Stimulated activated CD8-positive, alpha-beta memory T cell treated with anti-CD3 and anti-CD28 coated beads, Interleukin-7, amount 100 ng/mL, for 4 hours (primary cell): ENCODE measurements around the gene ZNF777.
A peak's percentile ranks its signal among the peaks of the same experiment; 100 is the strongest.
"Not testable (repeated sequence)": the region's sequence is repeated elsewhere in the genome, so short reads cannot be mapped to it uniquely, and the experiment has no call there.

Source experiments
- DNase-seq, 2 donors: peaks; one replicate each; pipeline ENCODE4 v3.0.0-alpha.2; 2020; ENCODE audit warnings: low read depth in 2 of 2

ZNF777 gene

DNA sequence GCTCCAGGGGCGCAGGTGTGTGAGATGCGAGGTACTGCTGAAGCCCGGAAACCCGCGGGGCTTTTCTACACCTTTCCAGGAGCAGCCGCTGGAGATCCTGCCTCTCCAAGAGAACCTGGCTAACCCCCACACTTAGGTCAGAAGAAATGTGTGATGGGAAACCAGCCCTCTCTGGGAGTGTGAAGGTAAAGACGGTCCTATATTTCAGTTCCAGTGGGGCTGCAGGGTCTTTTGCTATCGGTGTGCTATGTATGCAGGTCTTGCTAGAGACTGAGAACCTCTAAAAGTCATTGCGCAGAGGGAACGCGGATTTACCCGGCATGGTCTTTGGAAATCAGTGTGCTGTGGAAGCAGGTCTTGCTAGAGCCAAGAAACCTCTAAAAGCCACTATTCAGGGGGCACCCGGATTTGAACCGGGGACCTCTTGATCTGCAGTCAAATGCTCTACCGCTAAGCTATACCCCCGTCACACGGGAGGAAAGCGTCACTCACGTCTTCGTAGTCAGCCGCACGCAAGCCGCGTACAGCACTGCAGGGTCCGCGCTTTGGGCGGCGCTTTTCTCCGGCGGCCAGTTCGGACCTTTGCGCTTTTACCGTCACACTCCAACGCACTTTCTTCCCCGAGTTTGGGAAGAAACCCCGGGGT is 46.0 kb downstream of the ZNF777 start:
- peak in 1 of 2 donors; percentile 42 for DNase-seq

DNA sequence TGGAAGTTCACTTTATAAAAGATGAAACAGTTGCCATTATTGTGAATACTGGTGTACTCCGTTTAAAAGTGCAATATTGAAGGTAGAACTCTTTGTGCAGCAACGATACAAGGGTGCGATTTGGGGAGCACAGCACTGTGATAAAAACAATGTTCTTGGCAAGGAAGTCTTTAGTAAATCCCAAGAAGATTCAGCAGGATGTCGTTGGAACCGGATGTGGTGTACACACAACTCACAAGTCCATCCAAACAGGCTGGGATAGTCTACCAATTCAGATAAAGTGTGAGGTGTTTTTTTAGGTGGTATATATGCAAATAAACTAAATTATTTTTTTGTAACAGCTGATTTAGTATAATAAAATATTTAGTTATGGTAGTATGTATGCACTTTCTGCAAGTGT is 46.7 kb downstream of the ZNF777 start:
- no peak for DNase-seq

DNA sequence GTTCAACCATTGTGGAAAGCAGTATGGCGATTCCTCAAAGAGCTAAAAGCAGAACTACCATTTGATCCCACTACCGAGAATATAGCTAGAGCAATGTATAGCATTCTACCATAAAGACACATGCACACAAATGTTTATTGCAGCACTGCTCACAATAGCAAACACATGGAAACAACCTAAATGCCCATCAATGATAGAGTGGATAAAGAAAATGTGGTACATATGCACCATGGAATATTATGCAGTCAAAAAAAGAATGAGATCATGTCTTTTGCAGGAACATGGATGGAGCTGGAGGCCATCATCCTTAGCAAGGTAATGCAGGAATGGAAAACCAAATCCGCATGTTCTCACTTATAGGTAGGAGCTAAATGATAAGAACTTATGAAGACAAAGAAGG is 47.8 kb downstream of the ZNF777 start:
- DNase-seq: not testable (repeated sequence)

DNA sequence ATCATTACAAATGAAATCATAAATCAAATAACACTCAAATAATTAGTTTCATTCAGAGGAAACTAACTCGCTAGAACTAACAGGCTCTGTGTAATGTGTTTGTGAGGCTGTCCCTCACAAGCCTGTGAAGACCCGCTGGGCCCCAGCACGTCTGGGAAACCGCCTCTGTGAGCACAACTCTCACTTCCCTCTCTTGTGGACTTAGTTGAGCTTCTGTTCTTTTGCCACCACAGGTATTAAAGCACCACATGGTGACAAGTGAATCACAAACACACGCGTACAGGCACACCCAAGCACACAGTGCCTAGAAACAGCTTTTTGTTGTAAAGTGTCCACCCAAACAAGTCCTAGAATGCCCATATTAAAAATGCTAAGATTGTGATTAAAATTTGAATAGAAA is 51.0 kb downstream of the ZNF777 start:
- DNase-seq: no peak

DNA sequence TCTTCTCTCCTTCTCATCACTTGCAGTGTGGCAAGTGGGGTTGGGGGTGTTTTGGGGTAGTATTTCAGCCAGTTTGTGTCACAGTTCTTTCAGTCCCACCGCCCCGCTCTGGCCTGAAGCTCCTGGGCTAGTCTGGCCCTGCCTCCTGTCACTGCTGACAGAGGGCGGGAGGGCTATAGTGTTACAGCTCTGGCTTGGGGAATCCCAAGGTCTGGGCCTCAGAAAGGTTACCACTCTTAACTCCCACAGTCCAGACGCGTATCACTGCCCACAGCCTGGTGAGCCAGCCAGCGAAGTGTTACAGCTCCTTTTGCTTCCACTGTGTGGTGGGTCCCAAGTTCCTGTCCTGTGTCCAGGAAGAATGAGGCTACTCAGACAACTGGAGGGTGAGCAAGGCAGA is 56.0 kb downstream of the ZNF777 start:
- DNase-seq: no peak

DNA sequence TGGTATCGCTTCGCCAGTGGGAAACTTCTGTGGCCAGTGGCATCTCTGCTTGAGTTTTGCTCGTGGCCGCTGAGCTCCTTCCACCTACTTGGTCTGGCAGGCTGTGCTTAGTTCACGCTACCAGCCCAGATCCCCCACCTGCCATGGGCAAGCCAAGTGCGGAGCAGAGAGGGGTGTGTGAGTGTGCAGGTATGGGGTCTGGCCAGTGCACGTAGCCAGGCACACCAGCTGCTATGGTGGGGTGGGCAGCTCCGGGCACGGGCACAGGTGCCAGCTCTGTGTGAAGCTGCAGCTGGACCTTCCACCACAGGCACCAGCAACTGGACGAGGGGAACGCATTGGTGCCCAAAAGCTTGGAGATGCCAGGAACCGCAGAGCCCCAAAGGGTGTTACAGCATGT is 56.5 kb downstream of the ZNF777 start:
- DNase-seq: no peak

DNA sequence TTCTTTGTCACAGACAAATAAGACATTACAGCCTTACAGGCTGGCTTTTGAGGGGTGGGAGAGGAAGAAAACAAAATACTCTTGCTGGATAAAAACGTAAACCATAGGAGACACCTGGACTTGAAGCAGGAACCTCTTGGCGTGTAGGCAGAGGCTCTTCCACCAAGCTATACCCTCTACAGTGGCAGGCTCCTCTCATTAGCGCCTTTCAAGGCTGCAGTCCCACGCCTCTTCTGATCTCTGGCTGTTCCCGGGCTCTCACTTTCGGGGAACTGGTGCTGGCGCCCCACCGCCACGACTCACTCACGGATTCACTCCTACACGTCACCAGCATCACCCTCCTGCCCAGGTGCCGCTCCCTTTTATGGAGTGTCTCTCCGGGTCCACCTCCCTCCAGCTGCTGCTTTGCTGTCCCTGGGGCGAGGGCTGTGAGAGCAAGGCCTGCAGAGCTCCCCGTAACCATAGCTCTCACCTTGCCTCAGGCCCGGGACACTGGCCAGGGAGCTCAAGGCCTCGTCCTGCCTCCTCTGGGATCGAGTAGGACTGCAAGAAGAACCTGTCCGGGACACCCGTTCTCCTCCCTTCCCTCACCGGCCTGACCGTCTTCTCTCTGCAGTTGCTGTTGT is 62.6 kb downstream of the ZNF777 start:
- DNase-seq: no peak

DNA sequence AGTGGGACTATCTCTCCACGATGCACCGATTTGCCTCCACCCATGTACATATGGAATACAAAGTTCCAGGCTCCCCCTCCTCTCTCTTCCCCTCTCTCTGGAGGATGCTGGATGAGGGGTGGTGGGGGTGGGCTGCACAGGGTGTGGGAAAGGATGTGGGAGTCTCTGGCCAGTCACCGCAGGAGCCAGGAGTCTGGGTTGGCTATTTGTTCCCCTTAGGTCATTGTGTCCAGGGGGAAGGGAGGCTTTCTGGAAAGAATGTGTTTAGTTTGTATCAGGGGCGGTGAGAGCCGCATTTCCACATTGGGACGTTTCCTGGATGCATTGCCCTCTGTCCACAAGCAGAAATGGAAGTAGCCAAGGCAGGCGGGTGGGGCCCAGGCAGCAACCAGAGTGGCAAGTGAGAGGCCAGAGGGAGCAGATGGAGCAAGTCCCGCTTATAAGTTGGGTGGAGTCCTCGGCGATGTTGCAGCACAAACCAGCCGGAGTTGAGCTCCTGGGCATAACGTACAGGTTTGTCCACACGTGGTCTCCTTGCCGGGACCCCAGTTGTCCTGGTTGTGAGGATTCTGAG is 63.3 kb downstream of the ZNF777 start:
- no peak for DNase-seq

DNA sequence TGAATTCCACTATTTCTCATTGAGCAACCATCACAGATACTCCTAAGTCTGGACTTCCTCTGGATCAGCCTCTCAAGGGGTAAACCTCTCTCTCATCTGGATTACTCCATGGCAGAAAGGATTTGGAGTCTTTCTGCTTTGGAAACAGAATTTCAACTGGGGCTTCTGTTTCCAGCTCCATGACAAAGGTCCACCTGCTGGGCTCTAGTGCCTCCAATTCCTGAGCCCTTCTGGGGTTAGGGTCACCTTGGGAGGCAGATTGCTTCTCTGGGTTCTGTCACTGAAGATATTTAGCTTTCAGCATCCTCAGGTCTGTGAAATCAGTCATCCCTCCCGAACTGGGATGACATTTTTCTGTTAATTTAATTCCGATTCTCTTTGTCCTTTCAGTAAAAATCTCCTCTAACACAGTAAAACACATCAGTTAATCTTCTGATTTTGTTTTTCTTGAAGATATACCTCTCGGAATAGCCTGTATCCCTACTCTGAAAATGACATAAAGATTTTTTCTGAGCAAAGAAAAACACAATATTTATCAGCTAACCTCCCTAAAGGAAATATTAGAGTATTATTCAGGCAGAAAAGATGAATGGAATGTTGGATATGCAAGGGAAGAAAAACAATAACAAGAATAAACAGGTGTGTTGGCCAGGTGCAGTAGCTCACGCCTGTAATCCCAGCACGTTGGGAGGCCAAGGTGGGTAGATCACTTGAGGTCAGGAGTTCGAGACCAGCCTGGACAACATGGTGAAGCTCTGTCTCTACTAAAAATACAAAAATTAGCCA is 72.1 kb downstream of the ZNF777 start:
- DNase-seq: not testable (repeated sequence)

DNA sequence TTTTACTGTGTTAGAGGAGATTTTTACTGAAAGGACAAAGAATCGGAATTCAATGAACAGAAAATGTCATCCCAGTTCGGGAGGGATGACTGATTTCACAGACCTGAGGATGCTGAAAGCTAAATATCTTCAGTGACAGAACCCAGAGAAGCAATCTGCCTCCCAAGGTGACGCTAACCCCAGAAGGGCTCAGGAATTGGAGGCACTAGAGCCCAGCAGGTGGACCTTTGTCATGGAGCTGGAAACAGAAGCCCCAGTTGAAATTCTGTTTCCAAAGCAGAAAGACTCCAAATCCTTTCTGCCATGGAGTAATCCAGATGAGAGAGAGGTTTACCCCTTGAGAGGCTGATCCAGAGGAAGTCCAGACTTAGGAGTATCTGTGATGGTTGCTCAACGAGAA is 74.3 kb downstream of the ZNF777 start:
- not testable (repeated sequence) for DNase-seq

DNA sequence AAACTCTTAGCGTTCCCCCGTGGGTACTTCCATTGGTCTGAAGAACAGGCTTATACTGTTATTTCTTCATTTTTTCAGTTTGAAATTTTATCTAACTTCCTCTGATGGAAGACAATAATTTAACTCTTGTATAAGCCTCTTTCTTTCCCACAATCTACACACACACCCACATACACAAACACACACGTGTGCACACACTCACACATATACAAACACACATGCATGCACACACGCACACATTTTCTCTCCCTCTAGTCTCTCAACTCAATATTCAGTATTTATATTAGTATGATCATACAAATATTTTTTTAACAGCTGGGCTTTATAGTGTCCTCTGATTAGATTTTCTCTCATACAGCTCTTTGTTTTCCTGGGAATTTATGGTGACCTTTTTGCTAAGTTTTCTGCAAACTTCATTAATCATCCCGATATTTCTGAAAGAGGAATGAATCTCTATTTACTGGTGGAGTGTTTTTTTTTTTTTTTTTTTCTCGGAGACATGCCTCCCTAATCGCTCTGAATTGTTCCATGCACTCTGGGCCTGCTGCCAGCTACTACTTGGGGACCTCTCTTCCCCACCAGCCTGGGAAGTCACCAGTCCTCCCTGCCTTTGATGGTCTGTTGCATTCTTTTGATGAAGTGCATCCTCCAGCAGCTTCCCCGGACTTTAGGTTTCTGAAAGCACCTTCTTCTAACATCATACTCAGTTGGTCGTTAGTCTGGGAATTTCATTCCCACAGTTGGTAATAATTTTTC is 75.5 kb downstream of the ZNF777 start:
- DNase-seq: no peak
